Activated CD8-positive, alpha-beta T cell treated with anti-CD3 and anti-CD28 coated beads for 36 hours (primary cell): ENCODE data around the gene TMC1. TPM values are rescaled to one million over a fixed set of nuclear protein-coding genes. Genes with fewer than 3 reads are reported as not detected.
"Not testable (repeated sequence)": the region's sequence is repeated elsewhere in the genome, so short reads cannot be mapped to it uniquely, and the experiment has no call there.

Experiments used
- ATAC-seq: fragments of 200-7000 bp; cut with Tn5 transposase; one replicate; pipeline ENCODE4 v1.10.0; 2021; ENCODE audit warnings: mild to moderate bottlenecking, moderate library complexity
- CTCF ChIA-PET: fragments of 350-600 bp; sonication (Branson Sonifier 250); formaldehyde crosslinking; loops from one replicate; lab custom pipeline; 2021; ENCODE audit warnings: antibody characterized with exemption; lab: Charles Lee
- POLR2A ChIA-PET: fragments of 350-600 bp; sonication (Branson Sonifier 250); formaldehyde crosslinking; loops from one replicate; lab custom pipeline; 2021; ENCODE audit warnings: antibody characterized with exemption; lab: Charles Lee
- DNase-seq: peaks from one replicate; pipeline ENCODE4 v3.0.0-alpha.2; 2020
- H3K27ac Mint-ChIP-seq: one replicate; pipeline ENCODE4 v1.8.0; 2021; ENCODE audit warnings: mild to moderate bottlenecking, mixed read lengths
- H3K27me3 Mint-ChIP-seq: one replicate; pipeline ENCODE4 v1.8.0; 2021; ENCODE audit warnings: mixed read lengths
- H3K36me3 Mint-ChIP-seq: one replicate; pipeline ENCODE4 v1.8.0; 2021; ENCODE audit warnings: low read depth, mixed read lengths
- H3K4me1 Mint-ChIP-seq: one replicate; pipeline ENCODE4 v1.8.0; 2021; ENCODE audit warnings: low read depth, mixed read lengths
- H3K4me3 Mint-ChIP-seq: one replicate; pipeline ENCODE4 v1.8.0; 2021; ENCODE audit warnings: mild to moderate bottlenecking, moderate library complexity, mixed read lengths
- H3K9me3 Mint-ChIP-seq: one replicate; pipeline ENCODE4 v1.8.0; 2021; ENCODE audit warnings: mixed read lengths
- intact Hi-C: fragments of 100-400 bp; cut with micrococcal nuclease; formaldehyde crosslinking; loops from one replicate; pipeline ENCODE4 v1.10.0; 2022
- total RNA-seq, 2 experiments: library from RNA; stranded (reverse); gene quantifications; one replicate each; pipeline ENCODE4 v1.2.3, GENCODE V29; 2021
- TF ChIP-seq, protein P1 (sequence below): fragments of 200-600 bp; IDR thresholded peaks from one replicate; pipeline ENCODE4 v1.8.0; 2022; ENCODE audit warnings: antibody characterized with exemption, mild to moderate bottlenecking

Gene TMC1
- total RNA-seq, 2 experiments from 2014 or later = 0.38 TPM; not detected in 1

- intact Hi-C loops = no loop called here
- ATAC-seq (no peak), DNase-seq (no peak)
- ChIA-PET POLR2A (no interaction called here), CTCF (interaction anchor here (1.2 kb wide), 1 partner anchor 206 kb away, joined by 4 read pairs; no protein-coding TSS in a partner anchor)
- Mint-ChIP-seq H3K4me1 (no peaks in the 10 kb centered on the region), H3K27me3 (peaks cover 3% of the 10 kb centered on the region), H3K27ac (no peak overlapping the region), H3K9me3 (no peaks in the 10 kb centered on the region), H3K4me3 (no peak overlapping the region), H3K36me3 (no peaks in the 10 kb centered on the region)
- TF ChIP-seq, protein P1, sequence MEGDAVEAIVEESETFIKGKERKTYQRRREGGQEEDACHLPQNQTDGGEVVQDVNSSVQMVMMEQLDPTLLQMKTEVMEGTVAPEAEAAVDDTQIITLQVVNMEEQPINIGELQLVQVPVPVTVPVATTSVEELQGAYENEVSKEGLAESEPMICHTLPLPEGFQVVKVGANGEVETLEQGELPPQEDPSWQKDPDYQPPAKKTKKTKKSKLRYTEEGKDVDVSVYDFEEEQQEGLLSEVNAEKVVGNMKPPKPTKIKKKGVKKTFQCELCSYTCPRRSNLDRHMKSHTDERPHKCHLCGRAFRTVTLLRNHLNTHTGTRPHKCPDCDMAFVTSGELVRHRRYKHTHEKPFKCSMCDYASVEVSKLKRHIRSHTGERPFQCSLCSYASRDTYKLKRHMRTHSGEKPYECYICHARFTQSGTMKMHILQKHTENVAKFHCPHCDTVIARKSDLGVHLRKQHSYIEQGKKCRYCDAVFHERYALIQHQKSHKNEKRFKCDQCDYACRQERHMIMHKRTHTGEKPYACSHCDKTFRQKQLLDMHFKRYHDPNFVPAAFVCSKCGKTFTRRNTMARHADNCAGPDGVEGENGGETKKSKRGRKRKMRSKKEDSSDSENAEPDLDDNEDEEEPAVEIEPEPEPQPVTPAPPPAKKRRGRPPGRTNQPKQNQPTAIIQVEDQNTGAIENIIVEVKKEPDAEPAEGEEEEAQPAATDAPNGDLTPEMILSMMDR = no peak
Observed at GRCh38 chr9:72486594-72486955, 34.8 kb upstream of the TMC1 start.

- H3K4me3 Mint-ChIP-seq, ATAC-seq, H3K36me3 Mint-ChIP-seq, POLR2A ChIA-PET, DNase-seq, H3K27me3 Mint-ChIP-seq, H3K27ac Mint-ChIP-seq, CTCF ChIA-PET, H3K9me3 Mint-ChIP-seq, H3K4me1 Mint-ChIP-seq, intact Hi-C loops: not testable (repeated sequence)
Observed at GRCh38 chr9:72487665-72488064, 33.7 kb upstream of the TMC1 start.

GRCh38 chr9:72489986-72490385, 31.4 kb upstream of the TMC1 start:
- no peak for ATAC-seq
- TF ChIP-seq, protein P1 = no peak
- no peaks in the 10 kb centered on the region for H3K4me1 Mint-ChIP-seq
- H3K27ac Mint-ChIP-seq = no peak overlapping the region
- H3K36me3 Mint-ChIP-seq = no peaks in the 10 kb centered on the region
- no peak overlapping the region for H3K4me3 Mint-ChIP-seq
- ChIA-PET CTCF (no interaction called here), POLR2A (no interaction called here)
- H3K27me3 Mint-ChIP-seq = peaks cover 2% of the 10 kb centered on the region
- intact Hi-C loops = no loop called here
- no peak for DNase-seq
- no peaks in the 10 kb centered on the region for H3K9me3 Mint-ChIP-seq

GRCh38 chr9:72491242-72491641, 30.2 kb upstream of the TMC1 start:
- TF ChIP-seq, protein P1 = no peak
- no peaks in the 10 kb centered on the region for H3K36me3 Mint-ChIP-seq
- CTCF ChIA-PET = no interaction called here
- POLR2A ChIA-PET = no interaction called here
- H3K27ac Mint-ChIP-seq = no peak overlapping the region
- no peaks in the 10 kb centered on the region for H3K4me1 Mint-ChIP-seq
- ATAC-seq (no peak), DNase-seq (no peak)
- H3K27me3 Mint-ChIP-seq = peaks cover 2% of the 10 kb centered on the region
- H3K4me3 Mint-ChIP-seq = no peak overlapping the region
- intact Hi-C loops = no loop called here
- no peaks in the 10 kb centered on the region for H3K9me3 Mint-ChIP-seq

DNA sequence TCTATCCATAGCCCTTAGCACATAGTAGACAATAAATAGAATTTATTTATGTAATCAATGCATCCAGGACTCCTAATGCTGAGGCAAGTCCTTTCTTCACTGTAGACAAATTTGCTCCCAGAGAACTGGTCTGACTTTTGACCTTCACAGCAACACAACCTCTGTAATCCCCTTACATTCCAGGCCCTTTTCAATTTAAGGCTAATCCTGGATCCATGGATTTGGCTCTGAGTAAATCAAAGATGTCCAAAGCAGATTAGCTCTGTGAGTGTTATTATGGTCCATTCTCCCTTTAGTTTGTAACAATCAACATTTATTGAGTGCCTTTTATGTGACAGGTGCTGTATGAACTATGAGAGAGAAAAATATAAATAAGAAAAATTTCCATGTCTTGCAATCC, 27.4 kb upstream of the TMC1 start:
- Mint-ChIP-seq H3K27ac (no peak overlapping the region), H3K27me3 (peaks cover 1% of the 10 kb centered on the region), H3K36me3 (no peaks in the 10 kb centered on the region), H3K9me3 (no peaks in the 10 kb centered on the region), H3K4me3 (no peak overlapping the region), H3K4me1 (no peaks in the 10 kb centered on the region)
- TF ChIP-seq, protein P1 = no peak
- intact Hi-C loops = no loop called here
- POLR2A ChIA-PET = no interaction called here
- ATAC-seq (no peak), DNase-seq (no peak)
- CTCF ChIA-PET = interaction anchor here (1.4 kb wide), 1 partner anchor 12 kb away, joined by 3 read pairs; no protein-coding TSS in a partner anchor
